ENCODE results near the gene SLC13A3.

The SLC13A3 gene

GRCh38 chr20:46584508-46584907, 66.8 kb downstream of the SLC13A3 start:
- no peak overlapping the region for H3K27ac ChIP-seq
- DNase-seq (ENCODE audit: low read depth, low spot score), result no peak

GRCh38 chr20:46583411-46584214, 67.6 kb downstream of the SLC13A3 start:
- no peak overlapping the region for H3K27ac ChIP-seq
- no peak for DNase-seq (ENCODE audit: low read depth, low spot score)

- DNase-seq (ENCODE audit: low read depth, low spot score), result no peak
- no peak overlapping the region for H3K27ac ChIP-seq
Measured at GRCh38 chr20:46582648-46583047, 68.6 kb downstream of the SLC13A3 start.

- H3K27ac ChIP-seq, result no peak overlapping the region
- DNase-seq (ENCODE audit: low read depth, low spot score), result no peak
Measured at GRCh38 chr20:46581391-46581790, 69.9 kb downstream of the SLC13A3 start.

DNA sequence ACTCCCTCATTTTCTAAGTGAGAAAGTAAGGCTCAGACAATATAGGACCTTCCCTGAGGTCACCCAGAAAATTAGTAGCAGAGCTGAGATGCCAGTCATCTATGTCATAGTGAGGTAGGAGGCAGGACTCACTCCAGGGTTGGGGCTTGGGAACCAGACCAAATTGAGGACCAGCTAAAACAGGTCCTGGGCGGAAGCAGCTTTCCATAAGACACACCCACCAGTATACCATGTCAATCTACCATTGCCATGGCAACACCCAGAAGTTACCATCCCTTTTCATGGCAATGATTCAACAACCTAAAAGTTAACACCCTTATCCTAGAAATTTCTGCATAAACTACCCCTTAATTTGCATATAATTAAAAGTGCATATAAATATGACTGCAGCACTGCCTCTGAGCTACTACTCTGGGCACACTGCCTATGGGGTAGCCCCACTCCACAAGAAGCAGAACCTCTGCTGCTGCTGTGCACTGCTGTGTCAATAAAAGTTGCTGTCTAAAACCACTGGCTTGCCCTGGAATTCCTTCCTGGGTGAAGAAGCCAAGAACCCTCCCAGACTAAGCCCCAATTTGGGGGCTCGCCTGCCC, 70.5 kb downstream of the SLC13A3 start:
- H3K27ac ChIP-seq, result no peak overlapping the region
- no peak for DNase-seq (ENCODE audit: low read depth, low spot score)

- no peak overlapping the region for H3K27ac ChIP-seq
- DNase-seq (ENCODE audit: low read depth, low spot score), result no peak
Measured at GRCh38 chr20:46578745-46579144, 72.5 kb downstream of the SLC13A3 start.

DNA sequence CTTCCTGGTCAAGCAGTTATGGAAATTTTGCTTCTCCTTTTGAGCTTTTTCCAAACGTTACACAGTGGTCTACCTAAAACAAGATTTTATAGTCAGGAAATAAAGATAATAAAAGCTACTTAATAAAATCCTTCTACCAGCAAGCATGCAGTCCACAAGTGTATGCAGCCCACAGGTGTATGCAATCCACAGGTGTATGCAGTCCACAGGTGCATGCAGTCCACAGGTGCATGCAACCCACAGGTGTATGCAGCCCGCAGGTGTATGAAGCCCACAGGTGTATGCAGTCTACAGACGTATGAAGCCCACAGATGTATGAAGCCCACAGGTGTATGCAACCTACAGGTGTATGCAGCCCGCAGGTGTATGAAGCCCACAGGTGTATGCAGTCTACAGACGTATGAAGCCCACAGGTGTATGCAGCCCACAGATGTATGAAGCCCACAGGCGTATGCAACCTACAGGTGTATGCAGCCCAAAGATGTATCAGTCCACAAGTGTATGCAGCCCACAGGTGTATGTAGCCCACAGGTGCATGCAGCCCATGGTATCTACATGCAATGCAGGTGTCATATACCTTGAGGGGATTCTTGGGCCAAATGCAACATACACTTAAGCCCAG, 74.4 kb downstream of the SLC13A3 start:
- no peak overlapping the region for H3K27ac ChIP-seq

GRCh38 chr20:46575937-46576461, 75.3 kb downstream of the SLC13A3 start:
- DNase-seq (ENCODE audit: low read depth, low spot score), result no peak

More for the DNA sequence above, 74.4 kb downstream of the SLC13A3 start:
- DNase-seq (ENCODE audit: low read depth, low spot score), result no peak

GRCh38 chr20:46575394-46575793, 75.9 kb downstream of the SLC13A3 start:
- DNase-seq (ENCODE audit: low read depth, low spot score), result no peak
- H3K27ac ChIP-seq, result no peak overlapping the region

More at GRCh38 chr20:46575937-46576461, 75.3 kb downstream of the SLC13A3 start:
- no peak overlapping the region for H3K27ac ChIP-seq

DNA sequence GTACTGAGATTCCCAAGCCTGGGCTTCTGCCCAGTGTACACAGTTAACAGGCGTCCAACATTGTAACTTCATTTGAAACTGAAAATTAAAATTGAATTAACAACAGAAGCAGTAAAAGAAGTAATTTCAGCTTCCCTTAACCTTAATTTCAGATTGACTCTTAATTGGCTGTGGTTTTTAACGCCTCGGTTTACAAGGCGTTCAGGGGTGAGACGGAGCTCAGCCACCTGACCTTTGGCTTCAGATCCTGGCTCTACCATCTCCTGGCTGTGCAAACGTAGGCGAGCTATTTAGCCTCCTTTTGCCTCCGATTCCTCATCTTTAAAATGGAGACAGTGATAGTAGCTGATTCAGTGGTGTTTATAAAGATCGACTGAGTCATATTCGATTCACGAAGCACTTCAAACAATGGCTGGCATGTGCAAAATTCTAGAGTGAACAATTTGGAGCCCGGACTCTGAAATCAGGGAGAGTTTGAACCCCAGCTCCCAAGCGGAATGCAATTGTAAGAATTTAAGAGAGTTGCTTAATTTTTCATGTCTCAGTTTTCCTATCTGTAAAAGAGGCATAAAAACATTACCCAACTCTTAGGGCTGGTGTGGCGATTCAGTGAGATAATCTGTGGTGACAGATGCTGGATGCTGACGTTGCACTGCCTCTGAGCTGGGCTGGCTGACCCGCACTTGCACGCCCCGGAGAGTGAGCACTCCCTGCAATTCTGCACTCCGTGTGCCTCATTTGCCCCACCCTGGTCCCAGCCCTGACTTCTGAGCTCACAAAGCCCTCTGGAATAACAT, 77.3 kb downstream of the SLC13A3 start:
- no peak overlapping the region for H3K27ac ChIP-seq
- DNase-seq (ENCODE audit: low read depth, low spot score), result no peak

GRCh38 chr20:46573234-46573633, 78.0 kb downstream of the SLC13A3 start:
- DNase-seq (ENCODE audit: low read depth, low spot score), result no peak
- H3K27ac ChIP-seq, result no peak overlapping the region

- DNase-seq (ENCODE audit: low read depth, low spot score), result no peak
- H3K27ac ChIP-seq, result no peak overlapping the region
Measured at GRCh38 chr20:46572790-46573189, 78.5 kb downstream of the SLC13A3 start.

DNA sequence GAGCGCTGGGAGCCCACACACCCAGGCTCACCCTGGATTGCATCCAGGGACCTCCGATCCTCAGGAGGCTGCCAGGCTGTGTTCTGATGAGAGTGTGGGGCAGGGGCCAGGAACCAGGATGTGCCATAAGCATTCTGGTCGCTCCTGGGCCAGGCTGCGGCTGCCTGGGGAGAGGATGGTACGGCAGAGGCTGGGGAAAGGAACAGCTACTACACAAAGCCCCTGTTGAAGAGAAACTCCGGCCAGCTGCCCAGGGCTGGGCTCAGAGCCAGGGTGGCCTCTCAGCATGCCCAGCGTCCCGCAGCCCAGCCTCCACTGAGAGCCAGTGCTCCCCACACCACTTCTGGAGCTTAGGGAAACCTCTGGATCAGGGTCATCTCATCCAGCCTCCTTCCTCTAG, 79.1 kb downstream of the SLC13A3 start:
- no peak overlapping the region for H3K27ac ChIP-seq
- DNase-seq (ENCODE audit: low read depth, low spot score), result no peak

DNA sequence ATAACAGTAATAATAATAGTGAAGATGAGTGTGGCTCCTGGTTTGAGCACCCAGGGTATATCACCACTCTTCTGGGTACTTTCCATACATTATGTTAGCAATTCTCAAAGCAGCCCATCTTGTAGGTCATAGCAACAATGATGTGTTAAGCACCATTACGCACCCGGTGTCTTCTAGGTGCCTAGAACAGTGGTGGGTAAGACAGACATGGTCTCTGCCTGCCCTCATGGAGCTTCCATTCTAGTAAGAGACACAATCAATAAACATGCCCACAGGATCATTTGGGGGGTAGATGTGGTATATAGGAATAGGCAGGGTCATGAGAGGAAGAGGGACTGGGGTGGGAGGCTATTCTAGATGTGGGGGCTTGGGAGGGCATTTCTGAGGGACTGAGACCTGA, 79.8 kb downstream of the SLC13A3 start:
- no peak overlapping the region for H3K27ac ChIP-seq
- DNase-seq (ENCODE audit: low read depth, low spot score), result no peak

DNA sequence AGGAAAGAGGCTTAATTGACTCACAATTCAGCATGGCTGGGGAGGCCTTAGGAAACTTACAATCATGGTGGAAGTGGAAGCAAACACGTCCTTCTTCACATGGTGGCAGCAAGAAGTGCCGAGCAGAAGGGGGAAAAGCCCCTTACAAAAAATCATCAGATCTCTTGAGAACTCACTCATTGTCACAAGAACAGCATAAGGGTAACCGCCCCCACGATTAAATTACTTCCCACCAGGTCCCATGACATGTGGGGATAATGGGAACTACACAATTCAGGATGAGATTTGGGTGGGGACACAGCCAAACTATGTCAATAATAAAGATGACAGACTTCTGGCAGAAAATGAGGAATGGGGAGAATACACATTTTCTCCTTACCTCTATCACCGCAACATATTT, 80.3 kb downstream of the SLC13A3 start:
- H3K27ac ChIP-seq, result no peak overlapping the region
- DNase-seq (ENCODE audit: low read depth, low spot score), result no peak

DNA sequence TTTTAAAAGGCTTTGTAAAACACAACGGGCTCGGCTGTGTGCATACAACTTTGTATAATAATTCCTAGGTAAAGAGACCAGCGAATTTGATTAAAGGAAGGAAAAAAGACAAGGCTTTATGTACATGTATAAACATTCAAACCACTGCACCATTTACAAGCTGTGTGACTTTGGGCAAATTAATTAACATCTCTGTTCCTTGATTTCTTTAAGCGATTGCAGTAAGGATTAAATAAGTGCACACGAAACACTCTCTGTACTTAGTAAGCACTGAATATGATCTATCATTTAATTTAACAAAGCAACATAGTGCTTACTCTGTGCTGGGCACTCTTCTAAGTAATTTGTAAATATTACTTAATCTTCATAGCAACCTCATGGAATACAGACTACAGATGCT, 81.3 kb downstream of the SLC13A3 start:
- no peak overlapping the region for H3K27ac ChIP-seq
- DNase-seq (ENCODE audit: low read depth, low spot score), result no peak

DNA sequence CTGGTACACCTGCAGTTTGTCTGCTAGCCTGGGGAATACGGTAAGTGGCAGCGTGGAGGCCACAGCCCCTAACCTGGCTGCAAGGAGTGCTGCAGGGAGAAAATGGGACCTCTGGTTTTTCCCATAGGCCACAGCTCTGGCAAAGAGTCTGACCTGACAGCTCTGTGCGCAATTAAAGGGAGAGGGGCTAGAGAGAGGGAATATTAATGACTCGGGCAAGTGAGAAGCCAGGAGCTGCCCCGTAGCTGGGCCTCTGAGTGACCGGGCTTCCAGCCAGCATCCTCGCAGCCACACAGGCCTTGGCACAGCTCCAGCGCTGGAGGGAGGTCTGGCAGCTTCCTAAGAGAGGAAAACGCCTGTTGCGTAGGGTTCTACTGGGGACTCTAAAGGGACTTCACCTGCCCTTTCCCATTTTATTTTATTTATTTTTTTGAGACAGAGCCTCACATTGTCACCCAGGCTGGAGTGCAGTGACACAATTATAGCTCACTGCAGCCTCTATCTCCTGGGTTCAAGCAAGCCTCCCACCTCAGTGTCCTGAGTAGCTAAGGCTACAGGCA, 82.6 kb downstream of the SLC13A3 start:
- no peak for DNase-seq (ENCODE audit: low read depth, low spot score)
- H3K27ac ChIP-seq, result no peak overlapping the region

GRCh38 chr20:46566125-46566524, 85.1 kb downstream of the SLC13A3 start:
- no peak for DNase-seq (ENCODE audit: low read depth, low spot score)
- H3K27ac ChIP-seq, result no peak overlapping the region

DNA sequence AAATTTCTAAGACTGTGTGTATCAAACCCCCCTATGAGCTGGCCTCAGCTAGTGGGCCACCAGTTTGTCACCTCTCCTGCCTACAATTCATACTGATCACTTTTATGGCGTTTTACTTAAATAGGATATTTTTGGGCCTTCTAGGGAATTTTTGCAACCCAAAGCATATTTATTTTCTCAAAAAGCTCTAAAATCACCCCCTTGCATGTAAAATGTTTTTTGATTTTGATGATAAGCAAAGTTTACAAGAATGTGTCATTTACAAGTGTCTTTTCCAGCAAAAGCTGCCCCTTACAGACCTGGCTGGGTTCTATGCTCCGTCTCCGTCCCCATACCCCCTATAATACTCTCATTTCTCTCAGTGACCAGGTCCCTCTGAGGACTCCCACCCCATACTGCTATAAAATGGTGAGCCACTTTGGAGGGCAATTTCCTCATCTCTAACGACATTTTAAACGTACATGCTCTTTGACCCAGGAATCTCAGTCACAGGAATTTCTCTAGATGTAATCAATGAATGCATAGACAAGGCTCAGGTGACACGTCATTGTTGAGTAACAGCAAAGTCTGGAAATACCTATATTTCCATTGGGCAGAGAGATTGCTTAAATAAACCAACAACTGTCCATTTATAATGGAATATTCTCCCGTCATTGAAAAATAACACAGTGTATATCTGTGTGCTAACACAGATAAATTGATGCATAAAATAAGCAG, 86.9 kb downstream of the SLC13A3 start:
- no peak overlapping the region for H3K27ac ChIP-seq

DNA sequence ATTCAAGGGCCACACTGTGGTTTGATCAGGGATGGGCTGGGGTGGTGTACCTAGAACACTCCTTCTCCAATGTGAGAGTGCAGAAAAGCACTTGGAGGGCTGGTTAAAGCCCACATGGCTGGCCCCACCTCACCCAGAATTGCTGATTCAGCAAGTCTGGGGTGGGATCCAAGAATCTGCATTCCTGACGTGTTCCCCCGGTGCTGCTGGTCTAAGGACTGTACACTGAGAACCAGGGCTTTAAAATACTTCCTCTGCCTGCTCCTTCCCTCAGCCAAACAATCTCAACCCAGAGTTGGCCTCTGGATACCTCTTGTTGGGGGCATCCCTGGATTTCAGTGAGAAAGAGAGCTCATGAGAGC, 87.4 kb downstream of the SLC13A3 start:
- no peak overlapping the region for H3K27ac ChIP-seq
- DNase-seq (ENCODE audit: low read depth, low spot score), result no peak

More for the DNA sequence above, 86.9 kb downstream of the SLC13A3 start:
- no peak for DNase-seq (ENCODE audit: low read depth, low spot score)

All from epithelial cell of prostate (primary cell).